22Rv1 (cell line): ENCODE measurements around the gene STAM.

Experiments
- H3K27ac ChIP-seq: fragments of 450-650 bp; 2 replicates; pipeline ENCODE4 v1.5.1; 2017
- ZFX ChIP-seq: fragments of 450-650 bp; IDR thresholded peaks from 2 replicates; pipeline ENCODE4 v1.6.1; 2017; ENCODE audit warnings: antibody characterized with exemption, borderline replicate concordance
- TF ChIP-seq, protein P1 (sequence below): fragments of 450-650 bp; IDR thresholded peaks from 2 replicates; pipeline ENCODE4 v1.5.1; 2017; ENCODE audit warnings: mild to moderate bottlenecking

Gene STAM

DNA sequence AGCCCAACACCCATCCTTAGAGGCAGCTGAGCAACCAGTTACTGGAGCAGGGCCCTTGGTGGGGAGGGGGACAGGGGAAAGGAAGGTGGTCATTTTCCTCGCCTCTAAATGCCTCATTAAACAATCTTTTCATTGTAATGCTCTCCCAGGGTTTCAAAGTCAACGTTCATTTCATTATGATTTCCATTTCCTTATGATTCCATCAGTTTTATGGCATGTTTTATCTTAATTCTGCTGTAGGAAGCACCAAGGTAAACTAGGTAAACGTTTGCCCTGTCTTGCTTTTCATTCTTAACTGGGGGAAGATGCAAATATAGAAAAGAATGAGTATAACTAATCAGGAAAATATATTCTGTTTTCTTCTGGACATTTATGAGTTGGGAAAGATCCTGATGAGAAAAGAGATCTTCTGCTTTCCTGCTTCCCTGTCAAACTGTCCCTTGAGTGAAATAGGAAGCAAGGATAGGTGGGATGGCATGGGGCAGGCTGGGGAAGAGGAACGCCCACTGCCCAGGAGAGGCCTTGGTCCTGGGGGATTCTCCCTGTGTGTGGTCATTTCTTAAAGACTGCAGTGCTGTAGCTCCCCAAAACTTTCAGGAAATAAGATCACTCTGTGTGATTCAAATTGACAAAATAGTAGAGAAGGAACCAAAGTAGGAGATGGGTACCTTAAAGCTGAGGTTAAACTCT, 87.5 kb downstream of the STAM start:
- no peak overlapping the region for H3K27ac ChIP-seq
- TF ChIP-seq, protein P1, sequence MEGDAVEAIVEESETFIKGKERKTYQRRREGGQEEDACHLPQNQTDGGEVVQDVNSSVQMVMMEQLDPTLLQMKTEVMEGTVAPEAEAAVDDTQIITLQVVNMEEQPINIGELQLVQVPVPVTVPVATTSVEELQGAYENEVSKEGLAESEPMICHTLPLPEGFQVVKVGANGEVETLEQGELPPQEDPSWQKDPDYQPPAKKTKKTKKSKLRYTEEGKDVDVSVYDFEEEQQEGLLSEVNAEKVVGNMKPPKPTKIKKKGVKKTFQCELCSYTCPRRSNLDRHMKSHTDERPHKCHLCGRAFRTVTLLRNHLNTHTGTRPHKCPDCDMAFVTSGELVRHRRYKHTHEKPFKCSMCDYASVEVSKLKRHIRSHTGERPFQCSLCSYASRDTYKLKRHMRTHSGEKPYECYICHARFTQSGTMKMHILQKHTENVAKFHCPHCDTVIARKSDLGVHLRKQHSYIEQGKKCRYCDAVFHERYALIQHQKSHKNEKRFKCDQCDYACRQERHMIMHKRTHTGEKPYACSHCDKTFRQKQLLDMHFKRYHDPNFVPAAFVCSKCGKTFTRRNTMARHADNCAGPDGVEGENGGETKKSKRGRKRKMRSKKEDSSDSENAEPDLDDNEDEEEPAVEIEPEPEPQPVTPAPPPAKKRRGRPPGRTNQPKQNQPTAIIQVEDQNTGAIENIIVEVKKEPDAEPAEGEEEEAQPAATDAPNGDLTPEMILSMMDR = no peak
- no peak for TF ChIP-seq ZFX

DNA sequence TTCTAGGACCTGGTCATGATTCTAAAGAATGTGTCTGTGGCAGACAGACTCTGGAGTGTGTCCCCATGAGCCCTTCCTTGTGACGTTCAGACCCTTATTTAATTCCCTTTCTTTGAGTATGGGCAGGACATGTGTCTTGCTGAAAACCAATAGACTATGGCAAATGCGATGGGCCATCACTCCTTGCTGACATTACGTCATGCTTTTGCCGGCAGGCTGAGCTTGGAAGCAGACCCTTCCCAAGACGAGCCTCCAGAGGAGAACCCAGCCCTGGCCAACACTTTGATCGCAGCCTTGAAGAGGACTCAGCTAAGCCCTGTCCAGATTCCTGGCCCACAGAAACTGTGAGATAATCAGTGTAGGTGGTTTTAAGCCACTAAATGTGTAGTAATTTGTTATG, 89.7 kb downstream of the STAM start:
- TF ChIP-seq, protein P1 = no peak
- TF ChIP-seq ZFX = no peak
- H3K27ac ChIP-seq = no peak overlapping the region

GRCh38 chr10:17734432-17735080, 90.6 kb downstream of the STAM start:
- H3K27ac ChIP-seq = no peak overlapping the region
- no peak for TF ChIP-seq ZFX
- TF ChIP-seq, protein P1 = no peak

GRCh38 chr10:17735166-17735941, 91.4 kb downstream of the STAM start:
- no peak overlapping the region for H3K27ac ChIP-seq
- TF ChIP-seq ZFX = no peak
- TF ChIP-seq, protein P1 = no peak

DNA sequence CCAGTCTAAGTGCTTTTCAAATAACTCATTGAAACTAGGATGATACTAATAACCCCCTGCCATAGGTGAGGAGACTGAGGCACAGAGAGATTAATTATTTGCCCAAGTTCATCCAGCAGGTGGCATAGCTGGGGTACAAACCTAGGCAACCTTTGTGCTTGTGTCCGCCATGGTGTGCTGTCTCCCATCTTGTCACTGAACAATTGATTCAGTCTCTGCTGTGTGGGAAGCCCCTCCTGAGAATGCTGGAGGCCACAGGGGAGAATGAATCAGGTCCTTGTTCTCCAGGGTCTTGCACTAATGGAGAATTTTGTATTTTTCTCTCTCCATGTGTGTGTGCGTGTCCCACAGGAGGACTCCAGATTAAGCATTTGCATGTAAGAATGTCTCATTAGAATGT, 92.3 kb downstream of the STAM start:
- H3K27ac ChIP-seq = no peak overlapping the region
- TF ChIP-seq ZFX = no peak
- TF ChIP-seq, protein P1 = no peak

- no peak overlapping the region for H3K27ac ChIP-seq
- TF ChIP-seq ZFX = no peak
- TF ChIP-seq, protein P1 = peak; percentile 89
These were observed 93.3 kb downstream of the STAM start for GRCh38 chr10:17737027-17737965.
